Measurements from ENCODE around the gene TOM1L2. TPM values are rescaled to one million over a fixed set of nuclear protein-coding genes. Genes with fewer than 3 reads are reported as not detected.

The TOM1L2 gene
- total RNA-seq, 1 experiment from 2014 or later: 32.0 TPM

DNA sequence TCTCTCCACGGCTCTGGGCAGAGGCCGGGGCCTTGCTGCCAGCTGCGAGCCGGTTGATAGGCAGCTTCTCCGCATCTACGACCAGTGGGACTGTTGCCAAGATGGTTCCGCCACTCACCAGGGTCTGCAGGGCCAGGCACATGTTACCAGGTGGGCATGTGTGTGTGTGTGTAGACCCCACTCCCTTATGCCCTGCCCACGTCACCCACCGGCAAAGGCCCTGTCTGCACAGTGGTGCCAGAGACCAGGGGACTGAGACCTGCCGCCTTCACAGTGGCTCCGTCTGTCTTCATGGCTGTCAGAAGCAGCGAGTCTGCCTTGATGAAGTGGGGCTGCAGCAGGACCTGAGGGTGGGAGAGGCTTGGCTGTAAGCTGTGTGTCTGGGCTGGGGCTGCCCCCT is 153.1 kb downstream of the TOM1L2 start:
- peaks cover 20% of the 10 kb centered on the region for H3K4me1 ChIP-seq (replicated peaks)
- no peak overlapping the region for H3K4me3 ChIP-seq
- H3K36me3 ChIP-seq: peaks cover 34% of the 10 kb centered on the region
- H3K9me3 ChIP-seq (replicated peaks): no peaks in the 10 kb centered on the region
- H3K27ac ChIP-seq: no peak overlapping the region
- H3K27me3 ChIP-seq (replicated peaks): no peaks in the 10 kb centered on the region
- no peak for DNase-seq (ENCODE audit: low read depth in 1 of 2, low spot score in 2 of 2)

DNA sequence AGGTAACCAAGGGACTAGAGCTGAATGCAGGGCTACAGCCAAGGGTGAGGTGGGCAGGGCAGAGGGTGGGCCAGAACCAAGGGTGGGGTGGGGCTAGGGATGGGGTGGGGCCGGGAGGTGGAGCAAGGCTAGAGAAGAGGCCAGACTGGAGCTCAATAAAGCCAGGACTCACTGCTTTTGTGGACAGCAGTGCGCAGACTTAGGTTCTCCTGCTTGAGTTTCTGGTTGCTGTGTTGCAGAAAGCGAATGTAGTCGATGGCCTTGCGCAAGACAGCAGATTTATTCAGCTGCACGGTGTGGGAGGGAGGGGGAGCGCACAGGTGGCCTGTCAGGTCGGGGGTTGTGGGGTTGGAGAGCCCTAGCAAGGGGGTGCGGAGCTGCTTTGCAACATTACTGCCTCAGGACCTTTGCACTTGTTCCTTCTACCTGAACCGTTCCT is 154.1 kb downstream of the TOM1L2 start:
- DNase-seq (ENCODE audit: low read depth in 1 of 2, low spot score in 2 of 2): no peak
- Histone ChIP-seq H3K9me3 (replicated peaks) (no peaks in the 10 kb centered on the region), H3K36me3 (peaks cover 41% of the 10 kb centered on the region), H3K27me3 (replicated peaks) (no peaks in the 10 kb centered on the region), H3K4me1 (replicated peaks) (peaks cover 12% of the 10 kb centered on the region), H3K27ac (no peak overlapping the region), H3K4me3 (no peak overlapping the region)

DNA sequence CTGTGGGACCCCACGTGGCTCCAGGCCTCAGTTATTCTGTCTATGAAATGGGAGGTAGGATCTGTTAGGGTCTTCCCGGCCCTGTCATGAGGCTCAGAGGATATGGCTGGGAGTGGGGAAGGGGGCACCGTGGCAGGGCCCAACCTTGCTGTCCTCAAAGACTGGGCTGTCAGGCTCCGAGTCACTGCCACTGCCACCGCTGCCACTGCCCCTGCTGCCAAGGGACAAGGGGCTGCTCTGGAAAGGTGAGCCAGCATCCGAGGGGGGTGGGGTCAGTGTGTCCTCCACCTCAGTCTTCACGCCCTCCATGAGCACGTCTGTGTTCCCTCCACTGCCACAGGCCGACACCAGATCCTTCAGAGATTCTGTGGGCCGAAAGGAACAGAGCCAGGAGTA is 154.7 kb downstream of the TOM1L2 start:
- Histone ChIP-seq H3K4me3 (no peak overlapping the region), H3K27me3 (replicated peaks) (no peaks in the 10 kb centered on the region), H3K9me3 (replicated peaks) (no peaks in the 10 kb centered on the region), H3K36me3 (peaks cover 46% of the 10 kb centered on the region), H3K27ac (no peak overlapping the region), H3K4me1 (replicated peaks) (peaks cover 8% of the 10 kb centered on the region)
- no peak for DNase-seq (ENCODE audit: low read depth in 1 of 2, low spot score in 2 of 2)

DNA sequence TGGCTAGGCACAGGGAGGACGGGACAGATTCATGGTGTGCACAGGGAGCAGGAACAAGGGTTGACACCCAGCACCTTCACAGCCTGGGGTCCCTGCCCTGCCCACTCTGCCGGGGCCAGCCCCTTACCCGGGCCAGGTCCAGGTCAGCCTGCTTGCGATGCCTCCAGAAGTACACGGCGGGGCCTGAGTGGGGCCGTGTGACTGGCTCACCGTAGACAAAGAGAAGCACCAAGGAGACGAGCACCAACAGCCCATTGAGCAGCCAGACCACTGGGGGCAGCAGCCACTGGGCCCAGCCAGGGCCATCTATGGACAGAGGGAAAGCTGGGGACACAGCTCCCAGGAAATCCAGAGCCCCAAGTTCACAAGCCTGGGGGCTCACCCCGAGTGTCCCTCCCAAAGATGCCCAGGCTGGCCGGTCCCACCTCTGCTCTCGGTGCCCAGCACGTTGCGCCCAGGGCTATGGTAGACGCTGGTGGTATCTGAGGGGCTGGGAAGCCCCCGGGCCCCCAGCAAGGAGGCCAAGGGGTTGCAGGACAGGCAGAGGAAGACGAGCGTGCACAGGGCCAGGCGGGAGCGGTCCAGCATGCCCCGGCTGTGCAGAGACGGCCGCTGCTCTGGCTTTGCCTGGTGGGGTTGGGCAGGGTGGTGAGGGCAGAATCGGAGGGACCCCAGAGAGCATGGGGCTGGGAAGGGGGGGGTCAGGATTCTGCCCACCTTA is 155.2 kb downstream of the TOM1L2 start:
- H3K4me1 ChIP-seq (replicated peaks): peaks cover 8% of the 10 kb centered on the region
- no peaks in the 10 kb centered on the region for H3K9me3 ChIP-seq (replicated peaks)
- no peak for DNase-seq (ENCODE audit: low read depth in 1 of 2, low spot score in 2 of 2)
- H3K36me3 ChIP-seq: peaks cover 52% of the 10 kb centered on the region
- no peak overlapping the region for H3K27ac ChIP-seq
- no peak overlapping the region for H3K4me3 ChIP-seq
- H3K27me3 ChIP-seq (replicated peaks): no peaks in the 10 kb centered on the region

DNA sequence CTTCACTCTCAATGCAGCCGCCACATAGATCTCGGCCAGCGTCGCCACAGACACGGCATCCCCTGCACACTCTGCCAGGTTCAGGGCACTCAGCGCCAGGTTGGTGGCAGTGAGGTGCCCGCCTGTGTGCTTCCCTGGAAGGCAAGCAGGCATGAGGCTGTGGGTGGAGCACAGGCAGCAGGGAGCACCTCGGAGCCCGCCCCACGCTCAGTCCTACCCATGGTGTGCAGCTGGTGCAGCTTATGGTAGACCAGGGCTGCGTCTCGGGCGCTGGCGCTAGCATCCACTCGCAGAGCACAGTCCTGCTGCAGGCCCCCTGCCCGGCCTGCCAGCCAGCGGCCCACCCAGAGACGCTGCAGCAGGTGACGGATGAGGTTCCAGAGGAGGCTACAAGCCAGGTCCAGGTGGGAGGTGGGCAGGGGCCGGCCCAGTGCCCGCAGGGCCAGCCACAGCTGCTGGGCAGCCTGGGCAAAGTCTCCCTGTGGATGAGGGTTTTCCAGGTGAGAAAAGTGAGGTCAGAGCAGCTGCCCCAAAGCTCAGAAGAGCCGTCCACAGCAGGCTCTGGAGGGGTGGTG is 155.9 kb downstream of the TOM1L2 start:
- H3K27me3 ChIP-seq (replicated peaks): no peaks in the 10 kb centered on the region
- H3K4me1 ChIP-seq (replicated peaks): peaks cover 12% of the 10 kb centered on the region
- DNase-seq (ENCODE audit: low read depth in 1 of 2, low spot score in 2 of 2): no peak
- H3K9me3 ChIP-seq (replicated peaks): no peaks in the 10 kb centered on the region
- peaks cover 55% of the 10 kb centered on the region for H3K36me3 ChIP-seq
- H3K27ac ChIP-seq: no peak overlapping the region
- no peak overlapping the region for H3K4me3 ChIP-seq

DNA sequence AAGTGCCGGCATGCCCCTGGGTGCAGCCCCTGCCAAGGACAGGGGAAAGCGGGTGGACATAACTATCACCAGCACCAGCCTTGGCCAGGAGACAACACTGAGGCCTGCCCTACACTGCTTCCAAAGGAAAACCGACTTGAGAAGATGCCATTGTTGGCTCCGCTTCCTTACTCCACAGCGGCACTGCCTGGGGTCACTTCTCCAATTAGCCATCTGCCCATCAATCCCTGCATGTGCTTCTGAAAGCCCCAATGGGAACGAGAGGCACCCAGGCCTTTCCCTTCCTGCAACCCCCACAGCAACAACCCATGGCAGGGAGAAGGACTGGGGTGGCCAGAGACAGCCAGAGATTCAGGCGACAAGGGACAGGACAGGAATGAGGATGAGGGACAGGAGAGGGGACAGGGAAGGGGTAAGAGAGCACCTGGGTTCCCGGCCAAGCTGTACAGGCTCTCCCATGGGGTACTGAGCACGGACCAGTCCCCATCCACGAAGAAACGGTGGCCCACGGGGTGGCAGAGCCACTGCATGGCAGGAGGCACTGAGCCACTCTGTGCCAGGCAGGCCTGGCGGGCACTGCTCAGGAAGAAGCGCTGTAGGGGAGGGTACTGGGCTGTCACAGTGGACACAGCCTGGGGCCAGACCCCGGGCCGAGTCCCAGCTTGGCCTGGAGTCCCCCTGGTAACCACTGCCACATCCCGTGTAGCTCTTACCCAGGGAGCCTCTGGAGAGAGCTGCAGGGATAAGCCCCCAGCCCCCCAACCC is 156.6 kb downstream of the TOM1L2 start:
- Histone ChIP-seq H3K27ac (no peak overlapping the region), H3K36me3 (peaks cover 58% of the 10 kb centered on the region)

DNA sequence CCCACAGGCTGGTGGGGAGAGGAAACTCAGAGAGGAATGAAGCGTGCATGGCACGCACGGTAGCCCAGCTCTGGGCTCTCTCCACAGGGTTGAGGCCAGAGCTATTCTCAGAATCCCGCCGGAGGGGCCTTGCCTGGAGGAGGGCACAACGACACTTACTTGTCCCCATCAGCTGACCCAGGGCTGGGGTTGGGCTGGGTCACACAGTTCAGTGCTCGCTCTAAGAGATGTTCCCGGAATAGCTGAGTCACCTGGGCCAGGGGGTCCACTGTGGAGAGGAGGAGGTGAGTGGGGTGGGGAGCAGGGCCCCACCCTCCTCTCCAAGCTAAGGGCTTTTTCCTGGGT is 157.2 kb downstream of the TOM1L2 start:
- Histone ChIP-seq H3K4me1 (replicated peaks) (peaks cover 10% of the 10 kb centered on the region), H3K27me3 (replicated peaks) (no peaks in the 10 kb centered on the region), H3K36me3 (peaks cover 64% of the 10 kb centered on the region), H3K9me3 (replicated peaks) (no peaks in the 10 kb centered on the region), H3K4me3 (no peak overlapping the region), H3K27ac (no peak overlapping the region)
- no peak for DNase-seq (ENCODE audit: low read depth in 1 of 2, low spot score in 2 of 2)

More for the DNA sequence above, 156.6 kb downstream of the TOM1L2 start:
- DNase-seq (ENCODE audit: low read depth in 1 of 2, low spot score in 2 of 2): no peak
- Histone ChIP-seq H3K4me1 (replicated peaks) (peaks cover 12% of the 10 kb centered on the region), H3K27me3 (replicated peaks) (no peaks in the 10 kb centered on the region), H3K4me3 (no peak overlapping the region), H3K9me3 (replicated peaks) (no peaks in the 10 kb centered on the region)

DNA sequence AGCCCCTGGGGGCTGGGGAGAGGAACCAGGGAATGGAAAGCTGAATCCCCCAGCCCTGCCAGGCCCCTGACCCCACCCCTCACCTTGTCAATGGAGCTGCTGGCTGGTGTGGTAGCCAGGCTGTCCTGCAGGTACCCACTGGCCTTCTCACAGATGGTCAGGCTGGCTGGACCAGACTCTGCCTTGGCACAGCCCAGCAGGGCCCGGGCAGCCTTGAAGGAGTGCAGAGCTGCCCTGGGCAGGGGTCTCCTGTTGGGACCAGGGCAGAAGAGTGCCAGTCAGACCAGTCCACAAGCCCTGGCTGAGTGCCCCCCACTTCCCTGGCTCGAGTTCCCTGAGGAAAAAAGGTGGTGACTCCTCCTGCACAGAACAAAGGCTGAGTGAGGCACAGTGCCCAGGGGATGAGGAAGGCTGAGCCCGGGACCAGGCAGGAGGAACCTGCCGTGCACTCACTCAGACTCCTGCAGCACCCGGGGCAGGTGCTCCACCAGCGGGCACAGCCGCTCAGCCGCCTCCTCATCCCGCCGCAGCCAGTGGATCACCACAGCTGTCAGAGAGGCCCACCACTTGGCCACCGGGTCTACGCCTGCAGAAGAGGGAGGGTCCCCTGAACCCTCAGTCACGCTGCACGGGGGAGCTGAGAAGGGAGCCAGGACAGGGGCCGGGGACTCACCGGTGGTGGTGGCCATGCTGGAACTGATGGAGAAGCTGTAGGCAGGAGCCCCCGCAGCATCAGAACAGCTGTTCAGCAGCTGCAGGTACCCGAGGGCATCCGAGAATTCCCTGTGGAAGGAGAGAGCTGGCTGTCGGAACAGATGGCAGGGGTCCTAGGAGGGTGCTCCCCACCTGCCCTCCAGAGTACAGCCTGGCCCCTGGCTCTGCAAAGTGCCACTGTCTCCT is 157.8 kb downstream of the TOM1L2 start:
- Histone ChIP-seq H3K4me3 (no peak overlapping the region), H3K9me3 (replicated peaks) (no peaks in the 10 kb centered on the region), H3K27ac (no peak overlapping the region), H3K36me3 (peaks cover 66% of the 10 kb centered on the region), H3K27me3 (replicated peaks) (no peaks in the 10 kb centered on the region), H3K4me1 (replicated peaks) (peaks cover 4% of the 10 kb centered on the region)
- DNase-seq (ENCODE audit: low read depth in 1 of 2, low spot score in 2 of 2): no peak

DNA sequence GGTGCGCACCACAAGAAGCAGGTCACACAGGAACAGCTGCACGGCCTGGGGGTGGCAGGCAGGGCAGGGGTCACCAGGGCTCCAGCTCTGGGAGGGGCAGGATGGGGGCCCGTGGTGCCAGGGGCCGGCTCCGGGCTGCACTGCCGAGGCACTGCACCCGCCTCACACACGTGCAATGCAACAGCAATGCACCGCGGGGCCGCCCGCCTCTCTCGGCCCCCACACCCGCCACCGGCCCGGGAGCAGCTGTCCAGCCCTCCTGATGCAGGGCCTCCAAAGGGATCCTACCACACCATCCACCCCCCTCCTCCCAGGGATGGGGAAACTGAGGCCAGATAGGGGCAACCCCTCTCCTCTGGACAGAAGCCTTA is 158.5 kb downstream of the TOM1L2 start:
- Histone ChIP-seq H3K27me3 (replicated peaks) (no peaks in the 10 kb centered on the region), H3K27ac (no peak overlapping the region), H3K9me3 (replicated peaks) (no peaks in the 10 kb centered on the region), H3K4me3 (no peak overlapping the region), H3K4me1 (replicated peaks) (0 out of 2 replicates have a peak, but pooled peaks cover 4% of the 10 kb centered on the region), H3K36me3 (peaks cover 60% of the 10 kb centered on the region)
- DNase-seq (ENCODE audit: low read depth in 1 of 2, low spot score in 2 of 2): no peak

DNA sequence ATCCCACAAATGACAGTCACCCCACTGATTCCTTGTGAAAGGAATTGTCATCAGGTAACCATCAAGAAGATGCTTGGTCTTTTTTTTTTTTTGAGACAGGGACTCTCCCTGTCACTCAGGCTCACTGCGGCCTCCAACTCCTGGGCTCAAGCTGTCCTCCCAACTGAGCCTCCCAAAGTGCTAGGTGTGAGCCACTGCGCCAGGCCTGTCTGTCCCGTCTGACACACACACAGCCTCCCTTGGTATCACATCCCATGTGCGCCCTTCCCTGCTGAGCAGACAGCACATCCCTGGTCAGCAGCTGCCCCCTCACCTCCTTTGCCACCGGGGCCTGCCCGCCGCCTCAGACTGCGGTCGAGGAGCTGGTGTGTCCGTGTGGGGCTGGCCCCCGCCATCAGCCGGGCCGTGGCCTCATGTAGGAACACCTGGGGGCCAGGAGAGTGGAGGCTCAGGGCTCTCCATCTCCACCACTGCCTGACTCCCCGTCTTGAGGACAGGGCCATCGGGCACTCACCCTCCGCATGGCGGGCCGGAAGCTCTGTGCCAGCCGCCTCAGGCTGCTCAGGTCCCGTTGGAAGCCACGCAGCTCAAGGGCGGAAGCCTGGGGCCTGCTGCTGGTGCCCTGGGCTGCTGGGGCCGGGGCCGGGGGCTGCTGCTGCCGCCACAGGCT is 159.0 kb downstream of the TOM1L2 start:
- Histone ChIP-seq H3K4me1 (replicated peaks) (0 out of 2 replicates have a peak, but pooled peaks cover 4% of the 10 kb centered on the region), H3K9me3 (replicated peaks) (no peaks in the 10 kb centered on the region), H3K27ac (no peak overlapping the region), H3K4me3 (no peak overlapping the region), H3K27me3 (replicated peaks) (no peaks in the 10 kb centered on the region), H3K36me3 (peaks cover 58% of the 10 kb centered on the region)
- DNase-seq (ENCODE audit: low read depth in 1 of 2, low spot score in 2 of 2): no peak

DNA sequence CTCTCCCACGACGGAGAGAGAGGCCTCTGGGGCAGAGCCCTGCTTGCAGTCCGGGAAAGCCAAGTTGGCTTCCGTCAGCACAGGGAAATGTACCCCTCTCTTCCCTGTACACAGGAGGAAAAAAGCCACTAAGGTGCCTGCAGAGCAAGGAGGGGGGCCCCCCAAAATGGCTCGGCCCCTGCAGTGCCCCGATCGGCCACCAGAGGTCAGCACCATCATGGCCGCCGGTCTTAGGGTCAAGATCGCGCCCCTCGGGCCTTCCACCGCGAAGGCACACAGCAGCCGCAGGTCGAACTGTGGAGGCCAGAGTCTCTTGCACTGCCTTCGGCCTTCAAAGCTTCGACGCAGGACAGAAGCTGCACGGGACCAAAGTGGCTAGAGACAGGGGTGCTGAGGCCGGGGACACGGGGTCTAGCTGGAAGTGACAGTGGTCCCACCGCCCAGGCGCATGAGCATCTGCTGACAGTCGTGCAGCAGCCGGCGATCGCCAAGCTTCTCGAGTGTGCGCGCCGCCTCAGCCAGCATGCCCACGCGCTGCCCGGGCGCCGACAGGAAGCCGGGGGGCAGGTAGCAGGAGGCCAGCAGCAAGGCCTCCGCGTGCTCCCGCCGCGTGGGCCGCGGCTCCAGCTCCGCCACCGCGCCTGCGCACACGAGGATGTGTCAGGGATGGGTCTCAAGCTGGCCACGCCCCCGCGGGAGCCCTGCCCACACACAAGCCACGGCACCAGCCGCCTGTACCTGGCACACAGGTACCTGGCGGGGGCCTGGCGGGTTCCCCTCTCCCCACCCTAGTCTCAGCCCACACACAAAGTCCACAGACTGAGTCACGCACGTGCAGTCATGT is 159.8 kb downstream of the TOM1L2 start:
- peaks cover 59% of the 10 kb centered on the region for H3K36me3 ChIP-seq
- DNase-seq (ENCODE audit: low read depth in 1 of 2, low spot score in 2 of 2): peak; percentile 61 to 68
- H3K4me1 ChIP-seq (replicated peaks): 0 out of 2 replicates have a peak, but pooled peaks cover 4% of the 10 kb centered on the region
- H3K4me3 ChIP-seq: no peak overlapping the region
- H3K27me3 ChIP-seq (replicated peaks): no peaks in the 10 kb centered on the region
- H3K9me3 ChIP-seq (replicated peaks): no peaks in the 10 kb centered on the region
- no peak overlapping the region for H3K27ac ChIP-seq

DNA sequence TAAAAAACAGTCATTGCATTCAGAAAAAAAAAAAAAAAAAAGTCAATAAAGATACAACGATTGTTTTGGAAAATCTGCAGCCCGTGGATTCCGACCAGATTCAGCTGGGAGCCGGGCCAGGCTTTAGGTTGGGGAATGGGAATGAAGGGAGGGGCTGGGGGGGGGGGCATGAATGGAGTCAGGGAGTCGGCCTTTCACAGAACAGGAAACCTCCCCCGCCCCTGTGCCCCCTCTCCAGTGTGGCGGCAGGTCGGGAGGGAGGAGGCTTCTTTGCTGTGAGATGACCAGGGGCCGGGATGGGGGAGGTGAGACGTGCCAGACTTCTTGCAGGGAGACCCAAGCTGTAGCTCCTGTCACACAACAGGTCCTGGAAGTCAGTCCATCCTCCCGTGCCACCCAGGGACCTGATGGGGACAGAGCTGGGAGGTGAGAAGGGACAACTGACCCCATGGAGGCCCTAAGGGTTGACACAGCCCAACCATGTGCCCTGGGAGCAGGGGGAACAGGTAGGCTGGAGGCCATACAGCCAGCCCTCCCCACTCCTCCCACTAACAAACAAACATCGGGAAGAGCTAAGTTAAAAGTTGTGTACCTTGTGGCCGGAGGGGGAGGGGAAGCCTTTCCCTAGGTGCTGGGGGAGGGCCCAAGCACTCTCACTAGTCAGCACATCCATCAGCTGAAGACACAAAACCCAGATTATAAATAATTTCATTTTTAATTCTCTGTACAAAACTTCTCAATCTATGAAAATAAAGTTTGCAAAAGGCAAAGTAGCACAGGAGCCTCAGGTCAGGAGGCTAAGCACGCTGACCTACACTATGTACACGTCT is 160.6 kb downstream of the TOM1L2 start:
- 0 out of 2 replicates have a peak, but pooled peaks cover 4% of the 10 kb centered on the region for H3K4me1 ChIP-seq (replicated peaks)
- no peak overlapping the region for H3K27ac ChIP-seq
- no peak overlapping the region for H3K4me3 ChIP-seq
- no peaks in the 10 kb centered on the region for H3K27me3 ChIP-seq (replicated peaks)
- no peak for DNase-seq (ENCODE audit: low read depth in 1 of 2, low spot score in 2 of 2)
- H3K9me3 ChIP-seq (replicated peaks): no peaks in the 10 kb centered on the region
- peaks cover 60% of the 10 kb centered on the region for H3K36me3 ChIP-seq
